Adipocyte (in vitro differentiated cells): ENCODE data around the gene CDH12.

Experiments
- DNase-seq: peaks from one replicate; pipeline ENCODE4 v3.0.0-alpha.2; 2015; ENCODE audit warnings: low read depth
- H3K27me3 ChIP-seq: replicated peaks from 2 replicates; pipeline ENCODE4 v1.7.0; 2013; ENCODE audit warnings: mild to moderate bottlenecking, low read length, moderate library complexity; ENCODE audit not compliant: control insufficient read depth, insufficient read depth
- H3K36me3 ChIP-seq: 2 replicates; pipeline ENCODE4 v1.7.0; 2013; ENCODE audit warnings: low read length, mild to moderate bottlenecking, moderate library complexity; ENCODE audit not compliant: control insufficient read depth, insufficient read depth, severe bottlenecking
- H3K4me1 ChIP-seq: 2 replicates; pipeline ENCODE4 v1.7.0; 2013; ENCODE audit warnings: mild to moderate bottlenecking, low read length, moderate library complexity; ENCODE audit not compliant: control insufficient read depth, insufficient read depth
- H3K4me3 ChIP-seq: 2 replicates; pipeline ENCODE4 v1.7.0; 2013; ENCODE audit warnings: mild to moderate bottlenecking, low read length, moderate library complexity
- H3K9ac ChIP-seq: 2 replicates; pipeline ENCODE4 v1.7.0; 2013; ENCODE audit warnings: mild to moderate bottlenecking, low read length, moderate library complexity
- H3K9me3 ChIP-seq: 2 replicates; pipeline ENCODE4 v1.7.0; 2013; ENCODE audit warnings: mild to moderate bottlenecking, low read length, moderate library complexity; ENCODE audit not compliant: control insufficient read depth

CDH12 gene

GRCh38 chr5:22709743-22710142 is 143.4 kb downstream of the CDH12 start:
- Histone ChIP-seq H3K9ac (no peak overlapping the region), H3K9me3 (no peaks in the 10 kb centered on the region), H3K4me1 (no peaks in the 10 kb centered on the region), H3K4me3 (no peak overlapping the region), H3K27me3 (no peaks in the 10 kb centered on the region), H3K36me3 (no peaks in the 10 kb centered on the region)
- DNase-seq: no peak

GRCh38 chr5:22708770-22709328 is 144.3 kb downstream of the CDH12 start:
- no peaks in the 10 kb centered on the region for H3K36me3 ChIP-seq
- no peak overlapping the region for H3K4me3 ChIP-seq
- DNase-seq: no peak
- H3K9me3 ChIP-seq: no peaks in the 10 kb centered on the region
- no peak overlapping the region for H3K9ac ChIP-seq
- H3K4me1 ChIP-seq: no peaks in the 10 kb centered on the region
- no peaks in the 10 kb centered on the region for H3K27me3 ChIP-seq

- no peaks in the 10 kb centered on the region for H3K4me1 ChIP-seq
- no peaks in the 10 kb centered on the region for H3K36me3 ChIP-seq
- H3K27me3 ChIP-seq: no peaks in the 10 kb centered on the region
- no peak overlapping the region for H3K9ac ChIP-seq
- DNase-seq: no peak
- no peaks in the 10 kb centered on the region for H3K9me3 ChIP-seq
- no peak overlapping the region for H3K4me3 ChIP-seq
Observed at GRCh38 chr5:22706901-22707300, 146.2 kb downstream of the CDH12 start.

GRCh38 chr5:22699319-22699718 is 153.8 kb downstream of the CDH12 start:
- H3K27me3 ChIP-seq: no peaks in the 10 kb centered on the region
- no peak overlapping the region for H3K4me3 ChIP-seq
- no peaks in the 10 kb centered on the region for H3K4me1 ChIP-seq
- H3K9ac ChIP-seq: no peak overlapping the region
- H3K36me3 ChIP-seq: no peaks in the 10 kb centered on the region
- no peak for DNase-seq
- no peaks in the 10 kb centered on the region for H3K9me3 ChIP-seq

GRCh38 chr5:22693121-22693520 is 160.0 kb downstream of the CDH12 start:
- DNase-seq: no peak
- no peaks in the 10 kb centered on the region for H3K9me3 ChIP-seq

GRCh38 chr5:22683050-22683449 is 170.1 kb downstream of the CDH12 start:
- H3K27me3 ChIP-seq: no peaks in the 10 kb centered on the region
- H3K9ac ChIP-seq: no peak overlapping the region
- DNase-seq: no peak
- H3K4me1 ChIP-seq: no peaks in the 10 kb centered on the region
- H3K36me3 ChIP-seq: no peaks in the 10 kb centered on the region
- no peak overlapping the region for H3K4me3 ChIP-seq
- H3K9me3 ChIP-seq: no peaks in the 10 kb centered on the region

More at GRCh38 chr5:22693121-22693520, 160.0 kb downstream of the CDH12 start:
- no peaks in the 10 kb centered on the region for H3K27me3 ChIP-seq
- H3K4me1 ChIP-seq: peaks cover 4% of the 10 kb centered on the region
- no peaks in the 10 kb centered on the region for H3K36me3 ChIP-seq
- no peak overlapping the region for H3K4me3 ChIP-seq
- no peak overlapping the region for H3K9ac ChIP-seq

GRCh38 chr5:22678886-22679285 is 174.3 kb downstream of the CDH12 start:
- H3K4me3 ChIP-seq: no peak overlapping the region
- DNase-seq: no peak
- no peaks in the 10 kb centered on the region for H3K36me3 ChIP-seq

GRCh38 chr5:22673131-22673530 is 180.0 kb downstream of the CDH12 start:
- Histone ChIP-seq H3K4me1 (peaks cover 14% of the 10 kb centered on the region), H3K36me3 (no peaks in the 10 kb centered on the region), H3K9ac (no peak overlapping the region), H3K9me3 (no peaks in the 10 kb centered on the region), H3K27me3 (no peaks in the 10 kb centered on the region), H3K4me3 (no peak overlapping the region)
- no peak for DNase-seq

More at GRCh38 chr5:22678886-22679285, 174.3 kb downstream of the CDH12 start:
- no peaks in the 10 kb centered on the region for H3K9me3 ChIP-seq
- no peaks in the 10 kb centered on the region for H3K4me1 ChIP-seq
- no peaks in the 10 kb centered on the region for H3K27me3 ChIP-seq
- H3K9ac ChIP-seq: no peak overlapping the region

- Histone ChIP-seq H3K9ac (no peak overlapping the region), H3K4me1 (peaks cover 14% of the 10 kb centered on the region), H3K9me3 (no peaks in the 10 kb centered on the region), H3K4me3 (no peak overlapping the region), H3K27me3 (no peaks in the 10 kb centered on the region), H3K36me3 (no peaks in the 10 kb centered on the region)
- no peak for DNase-seq
Observed at GRCh38 chr5:22669345-22669744, 183.8 kb downstream of the CDH12 start.

- H3K9ac ChIP-seq: no peak overlapping the region
- no peak overlapping the region for H3K4me3 ChIP-seq
- H3K4me1 ChIP-seq: peaks cover 6% of the 10 kb centered on the region
- no peaks in the 10 kb centered on the region for H3K9me3 ChIP-seq
- H3K36me3 ChIP-seq: no peaks in the 10 kb centered on the region
- DNase-seq: no peak
- H3K27me3 ChIP-seq: no peaks in the 10 kb centered on the region
Observed at GRCh38 chr5:22665801-22666200, 187.3 kb downstream of the CDH12 start.

- H3K9ac ChIP-seq: no peak overlapping the region
- peaks cover 6% of the 10 kb centered on the region for H3K4me1 ChIP-seq
- H3K36me3 ChIP-seq: no peaks in the 10 kb centered on the region
- H3K9me3 ChIP-seq: no peaks in the 10 kb centered on the region
- H3K27me3 ChIP-seq: no peaks in the 10 kb centered on the region
- H3K4me3 ChIP-seq: no peak overlapping the region
- no peak for DNase-seq
Observed at GRCh38 chr5:22663134-22663533, 190.0 kb downstream of the CDH12 start.

GRCh38 chr5:22662391-22662790 is 190.8 kb downstream of the CDH12 start:
- Histone ChIP-seq H3K36me3 (no peaks in the 10 kb centered on the region), H3K9ac (no peak overlapping the region), H3K27me3 (no peaks in the 10 kb centered on the region), H3K4me1 (peaks cover 6% of the 10 kb centered on the region), H3K4me3 (no peak overlapping the region), H3K9me3 (no peaks in the 10 kb centered on the region)
- no peak for DNase-seq
